ENCODE measurements around the gene PELI2.

PELI2 gene

GRCh38 chr14:56224691-56225681, 106.8 kb downstream of the PELI2 start:
- in situ Hi-C loops (cut with MboI; ENCODE audit: low sequenced_read_pairs), result no loop called here

GRCh38 chr14:56235388-56235787, 117.2 kb downstream of the PELI2 start:
- in situ Hi-C loops (cut with MboI; ENCODE audit: low sequenced_read_pairs), result no loop called here

- in situ Hi-C loops (cut with MboI; ENCODE audit: low sequenced_read_pairs), result no loop called here
These were observed 119.2 kb downstream of the PELI2 start for GRCh38 chr14:56237398-56237797.

GRCh38 chr14:56241461-56241860, 123.2 kb downstream of the PELI2 start:
- in situ Hi-C loops (cut with MboI; ENCODE audit: low sequenced_read_pairs), result no loop called here

- in situ Hi-C loops (cut with MboI; ENCODE audit: low sequenced_read_pairs), result no loop called here
These were observed 124.9 kb downstream of the PELI2 start for GRCh38 chr14:56243110-56243509.

GRCh38 chr14:56244138-56244789, 126.1 kb downstream of the PELI2 start:
- in situ Hi-C loops (cut with MboI; ENCODE audit: low sequenced_read_pairs), result no loop called here

GRCh38 chr14:56247495-56248200, 129.4 kb downstream of the PELI2 start:
- in situ Hi-C loops (cut with MboI; ENCODE audit: low sequenced_read_pairs), result no loop called here

- in situ Hi-C loops (cut with MboI; ENCODE audit: low sequenced_read_pairs), result no loop called here
These were observed 130.2 kb downstream of the PELI2 start for GRCh38 chr14:56248442-56248841.

GRCh38 chr14:56261046-56261445, 142.8 kb downstream of the PELI2 start:
- in situ Hi-C loops (cut with MboI; ENCODE audit: low sequenced_read_pairs), result no loop called here

- in situ Hi-C loops (cut with MboI; ENCODE audit: low sequenced_read_pairs), result no loop called here
These were observed 144.3 kb downstream of the PELI2 start for GRCh38 chr14:56262530-56262929.

- in situ Hi-C loops (cut with MboI; ENCODE audit: low sequenced_read_pairs), result no loop called here
These were observed 149.8 kb downstream of the PELI2 start for GRCh38 chr14:56268039-56268438.

GRCh38 chr14:56268673-56269072, 150.5 kb downstream of the PELI2 start:
- in situ Hi-C loops (cut with MboI; ENCODE audit: low sequenced_read_pairs), result no loop called here

GRCh38 chr14:56270921-56271320, 152.7 kb downstream of the PELI2 start:
- in situ Hi-C loops (cut with MboI; ENCODE audit: low sequenced_read_pairs), result no loop called here

GRCh38 chr14:56271970-56272369, 153.8 kb downstream of the PELI2 start:
- in situ Hi-C loops (cut with MboI; ENCODE audit: low sequenced_read_pairs), result no loop called here

- in situ Hi-C loops (cut with MboI; ENCODE audit: low sequenced_read_pairs), result no loop called here
These were observed 154.9 kb downstream of the PELI2 start for GRCh38 chr14:56273155-56273554.

GRCh38 chr14:56273951-56274350, 155.7 kb downstream of the PELI2 start:
- in situ Hi-C loops (cut with MboI; ENCODE audit: low sequenced_read_pairs), result no loop called here

- in situ Hi-C loops (cut with MboI; ENCODE audit: low sequenced_read_pairs), result no loop called here
These were observed 156.3 kb downstream of the PELI2 start for GRCh38 chr14:56274556-56274955.

- in situ Hi-C loops (cut with MboI; ENCODE audit: low sequenced_read_pairs), result no loop called here
These were observed 157.9 kb downstream of the PELI2 start for GRCh38 chr14:56276108-56276507.

- in situ Hi-C loops (cut with MboI; ENCODE audit: low sequenced_read_pairs), result no loop called here
These were observed 160.2 kb downstream of the PELI2 start for GRCh38 chr14:56278383-56278782.

- in situ Hi-C loops (cut with MboI; ENCODE audit: low sequenced_read_pairs), result no loop called here
These were observed 162.6 kb downstream of the PELI2 start for GRCh38 chr14:56280843-56281242.

GRCh38 chr14:56282179-56282578, 164.0 kb downstream of the PELI2 start:
- in situ Hi-C loops (cut with MboI; ENCODE audit: low sequenced_read_pairs), result no loop called here

All from HL-60/S4 (cell line).